ENCODE data around the gene MXD4. TPM values are rescaled to one million over a fixed set of nuclear protein-coding genes. Genes with fewer than 3 reads are reported as not detected.
"Not testable (repeated sequence)": the region's sequence is repeated elsewhere in the genome, so short reads cannot be mapped to it uniquely, and the experiment has no call there.

MXD4 gene
- total and polyA plus RNA-seq, 2 experiments from 2014 or later, result 6.9 to 19.9 TPM

DNA sequence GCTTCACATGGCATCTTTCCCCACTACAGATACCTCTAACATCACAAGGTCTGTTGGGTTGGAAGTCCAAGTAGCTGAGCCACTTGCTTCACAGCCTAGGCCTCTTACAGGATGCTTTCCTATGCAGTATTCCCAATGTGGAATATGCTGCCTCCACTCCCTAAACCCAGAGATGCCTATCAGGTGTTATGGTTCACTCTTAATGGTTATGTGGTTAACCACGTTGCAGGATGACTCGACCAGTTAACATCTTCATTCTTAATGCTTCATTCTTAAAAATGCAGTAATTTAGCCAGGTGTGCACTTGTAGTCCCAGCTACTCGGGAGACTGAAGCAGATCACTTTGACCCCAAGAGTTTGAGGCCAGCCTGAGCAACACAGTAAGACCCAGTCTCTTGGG, 44.2 kb downstream of the MXD4 start:
- peaks cover 48% of the 10 kb centered on the region for H3K4me1 Mint-ChIP-seq
- Histone ChIP-seq H3K4me3 (no peak overlapping the region), H3K27me3 (ENCODE audit: insufficient read depth) (no peaks in the 10 kb centered on the region), H3K36me3 (ENCODE audit: insufficient read depth) (no peaks in the 10 kb centered on the region), H3K9me2 (ENCODE audit: insufficient read depth) (peaks cover 3% of the 10 kb centered on the region; the same call in 1 of the 2 replicates), H2AFZ (no peak overlapping the region), H3F3A (replicated peaks; ENCODE audit: low read depth) (peaks cover 6% of the 10 kb centered on the region), H3K4me2 (no peak overlapping the region), H4K20me1 (replicated peaks; ENCODE audit: insufficient read depth) (no peaks in the 10 kb centered on the region), H3K27ac (ENCODE audit: low read depth) (no peak overlapping the region), H3K79me2 (replicated peaks; ENCODE audit: insufficient read depth) (no peaks in the 10 kb centered on the region), H3K4me1 (ENCODE audit: insufficient read depth) (peaks cover 33% of the 10 kb centered on the region)
- H3K27me3 Mint-ChIP-seq (ENCODE audit: insufficient read depth, low read depth, poor library complexity), result peaks cover 3% of the 10 kb centered on the region
- H3K4me3 Mint-ChIP-seq, result no peak overlapping the region
- no peak for ATAC-seq
- no peaks in the 10 kb centered on the region for H3K36me3 Mint-ChIP-seq (ENCODE audit: low read depth)
- TF ChIP-seq POLR2AphosphoS5 (IDR thresholded peaks at IDR 0.05; ENCODE audit: low read depth) (no peak), JUNB (IDR thresholded peaks at IDR 0.05; ENCODE audit: unreplicated experiment) (no peak)
- H3K9me3 Mint-ChIP-seq, result no peaks in the 10 kb centered on the region
- no peak for DNase-seq (ENCODE audit: low spot score)
- no peak overlapping the region; the same call in 1 of the 2 replicates for H3K27ac Mint-ChIP-seq

DNA sequence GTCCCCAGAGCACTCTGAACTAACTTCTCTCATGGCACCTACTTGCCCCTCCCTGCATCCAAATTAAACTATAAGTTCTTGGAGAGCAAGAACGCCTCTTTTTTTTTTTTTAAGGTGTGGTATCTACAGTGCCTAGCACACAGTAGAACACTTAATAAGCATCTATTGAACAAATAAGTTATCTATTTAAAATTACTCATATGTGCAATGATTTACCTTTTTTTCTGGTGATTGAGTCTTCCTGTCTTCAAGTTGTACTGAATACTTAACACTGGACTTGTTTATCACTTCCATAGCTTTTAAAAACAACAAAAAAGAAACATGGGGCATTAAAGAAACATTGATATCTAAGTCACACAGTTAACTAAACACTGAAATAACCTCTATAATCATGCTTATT, 49.1 kb downstream of the MXD4 start:
- H3K27me3 Mint-ChIP-seq (ENCODE audit: insufficient read depth, low read depth, poor library complexity), result no peaks in the 10 kb centered on the region
- Histone ChIP-seq H3K36me3 (ENCODE audit: insufficient read depth) (no peaks in the 10 kb centered on the region), H3F3A (replicated peaks; ENCODE audit: low read depth) (no peaks in the 10 kb centered on the region), H3K27ac (ENCODE audit: low read depth) (no peak overlapping the region), H3K4me1 (ENCODE audit: insufficient read depth) (peaks cover 15% of the 10 kb centered on the region), H3K9me2 (ENCODE audit: insufficient read depth) (peaks cover 3% of the 10 kb centered on the region; the same call in 1 of the 2 replicates), H3K79me2 (replicated peaks; ENCODE audit: insufficient read depth) (no peaks in the 10 kb centered on the region), H3K4me2 (no peak overlapping the region), H3K27me3 (ENCODE audit: insufficient read depth) (no peaks in the 10 kb centered on the region), H4K20me1 (replicated peaks; ENCODE audit: insufficient read depth) (no peaks in the 10 kb centered on the region), H3K4me3 (no peak overlapping the region), H2AFZ (no peak overlapping the region)
- no peaks in the 10 kb centered on the region for H3K9me3 Mint-ChIP-seq
- no peaks in the 10 kb centered on the region for H3K36me3 Mint-ChIP-seq (ENCODE audit: low read depth)
- H3K4me3 Mint-ChIP-seq, result no peak overlapping the region
- H3K4me1 Mint-ChIP-seq, result peaks cover 15% of the 10 kb centered on the region
- DNase-seq (ENCODE audit: low spot score) (no peak), ATAC-seq (no peak)
- no peak overlapping the region for H3K27ac Mint-ChIP-seq
- no peak for TF ChIP-seq ZNF331 (CRISPR knock-in tag; IDR thresholded peaks at IDR 0.05; ENCODE audit: low read depth)
- TF ChIP-seq EZH2 (IDR thresholded peaks at IDR 0.05; ENCODE audit: low read depth, unreplicated experiment), result no peak
- TF ChIP-seq NANOG (IDR thresholded peaks at IDR 0.05; ENCODE audit: borderline replicate concordance), result no peak
- TF ChIP-seq, protein P1, sequence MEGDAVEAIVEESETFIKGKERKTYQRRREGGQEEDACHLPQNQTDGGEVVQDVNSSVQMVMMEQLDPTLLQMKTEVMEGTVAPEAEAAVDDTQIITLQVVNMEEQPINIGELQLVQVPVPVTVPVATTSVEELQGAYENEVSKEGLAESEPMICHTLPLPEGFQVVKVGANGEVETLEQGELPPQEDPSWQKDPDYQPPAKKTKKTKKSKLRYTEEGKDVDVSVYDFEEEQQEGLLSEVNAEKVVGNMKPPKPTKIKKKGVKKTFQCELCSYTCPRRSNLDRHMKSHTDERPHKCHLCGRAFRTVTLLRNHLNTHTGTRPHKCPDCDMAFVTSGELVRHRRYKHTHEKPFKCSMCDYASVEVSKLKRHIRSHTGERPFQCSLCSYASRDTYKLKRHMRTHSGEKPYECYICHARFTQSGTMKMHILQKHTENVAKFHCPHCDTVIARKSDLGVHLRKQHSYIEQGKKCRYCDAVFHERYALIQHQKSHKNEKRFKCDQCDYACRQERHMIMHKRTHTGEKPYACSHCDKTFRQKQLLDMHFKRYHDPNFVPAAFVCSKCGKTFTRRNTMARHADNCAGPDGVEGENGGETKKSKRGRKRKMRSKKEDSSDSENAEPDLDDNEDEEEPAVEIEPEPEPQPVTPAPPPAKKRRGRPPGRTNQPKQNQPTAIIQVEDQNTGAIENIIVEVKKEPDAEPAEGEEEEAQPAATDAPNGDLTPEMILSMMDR (conservative IDR thresholded peaks at IDR 0.05; ENCODE audit: low read depth in 2 of 2), result no peak
- TF ChIP-seq JUNB (IDR thresholded peaks at IDR 0.05; ENCODE audit: unreplicated experiment), result no peak

DNA sequence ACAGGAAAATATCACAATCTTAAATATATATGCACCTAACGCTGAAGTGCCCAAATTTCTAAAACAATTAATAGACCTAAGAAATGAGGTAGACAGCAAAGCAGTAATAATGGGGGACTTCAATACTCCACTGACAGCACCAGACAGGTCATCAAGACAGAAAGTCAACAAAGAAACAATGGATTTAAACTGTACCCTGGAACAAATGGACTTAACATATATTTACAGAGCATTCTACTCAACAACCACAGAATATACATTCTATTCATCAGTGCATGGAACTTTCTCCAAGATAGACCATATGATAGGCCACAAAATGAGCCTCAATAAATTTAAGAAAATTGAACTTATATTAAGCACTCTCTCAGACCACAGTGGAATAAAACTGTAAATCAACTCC, 59.1 kb downstream of the MXD4 start:
- not testable (repeated sequence) for H3K4me2 ChIP-seq; DNase-seq (ENCODE audit: low spot score); H3K36me3 ChIP-seq (ENCODE audit: insufficient read depth); H3K27ac Mint-ChIP-seq; H3K27me3 Mint-ChIP-seq (ENCODE audit: insufficient read depth, low read depth, poor library complexity); H2AFZ ChIP-seq; H4K20me1 ChIP-seq (replicated peaks; ENCODE audit: insufficient read depth); H3F3A ChIP-seq (replicated peaks; ENCODE audit: low read depth); H3K4me1 ChIP-seq (ENCODE audit: insufficient read depth); H3K27ac ChIP-seq (ENCODE audit: low read depth); H3K4me3 Mint-ChIP-seq; ATAC-seq; H3K36me3 Mint-ChIP-seq (ENCODE audit: low read depth); H3K9me3 Mint-ChIP-seq; H3K4me3 ChIP-seq; H3K9me2 ChIP-seq (ENCODE audit: insufficient read depth); H3K4me1 Mint-ChIP-seq; H3K79me2 ChIP-seq (replicated peaks; ENCODE audit: insufficient read depth); H3K27me3 ChIP-seq (ENCODE audit: insufficient read depth)

Small RNAs within 50 kb of the gene (small RNA-seq; reads per million reads assigned to genes)
- not detected for gene COX6B1P5 (ENCODE audit: low replicate concordance)

Other genes starting within 250 kb of the MXD4 start
- 7.7 and 9.7 TPM in 2 replicates for gene NAT8L, start 202.8 kb downstream of the MXD4 start, total RNA-seq (2014; rRNA removed; shearing (Covaris generic))
- 1.6 and 1.7 TPM in 2 replicates for gene NAT8L, start 202.8 kb downstream of the MXD4 start, polyA plus RNA-seq (2016; fragmentation: Nextera tagmentation; extraction: Ambion mirVana)
- gene HAUS3, start 20.0 kb downstream of the MXD4 start, total RNA-seq (2014; rRNA removed; shearing (Covaris generic)), result 23.7 and 36.0 TPM in 2 replicates
- gene HAUS3, start 20.0 kb downstream of the MXD4 start, polyA plus RNA-seq (2016; fragmentation: Nextera tagmentation; extraction: Ambion mirVana), result 16.3 and 21.4 TPM in 2 replicates
- 1.8 and 4.8 TPM in 2 replicates for gene POLN, start 20.0 kb downstream of the MXD4 start, total RNA-seq (2014; rRNA removed; shearing (Covaris generic))
- 1.8 and 4.0 TPM in 2 replicates for gene POLN, start 20.0 kb downstream of the MXD4 start, polyA plus RNA-seq (2016; fragmentation: Nextera tagmentation; extraction: Ambion mirVana)
- gene ZFYVE28, start 156.5 kb upstream of the MXD4 start, total RNA-seq (2014; rRNA removed; shearing (Covaris generic)), result 4.6 and 8.7 TPM in 2 replicates
- gene ZFYVE28, start 156.5 kb upstream of the MXD4 start, polyA plus RNA-seq (2016; fragmentation: Nextera tagmentation; extraction: Ambion mirVana), result 1.8 and 2.6 TPM in 2 replicates
- gene CFAP99, start 156.8 kb upstream of the MXD4 start, total RNA-seq (2014; rRNA removed; shearing (Covaris generic)), result not detected in 2 replicates
- gene CFAP99, start 156.8 kb upstream of the MXD4 start, polyA plus RNA-seq (2016; fragmentation: Nextera tagmentation; extraction: Ambion mirVana), result not detected in 2 replicates
- gene RNF4, start 207.0 kb upstream of the MXD4 start, total RNA-seq (2014; rRNA removed; shearing (Covaris generic)), result 77.2 and 87.5 TPM in 2 replicates
- gene RNF4, start 207.0 kb upstream of the MXD4 start, polyA plus RNA-seq (2016; fragmentation: Nextera tagmentation; extraction: Ambion mirVana), result 42.5 and 47.7 TPM in 2 replicates